OCI-LY1 (cell line): ENCODE results near the gene COL9A3.

ENCODE experiments used
- H2AFZ ChIP-seq: fragments of 200-600 bp; sonication (generic), shearing (Covaris generic); 2 replicates; pipeline ENCODE4 v1.6.0; 2014; ENCODE audit warnings: antibody characterized with exemption, mild to moderate bottlenecking, low read length
- H3F3A ChIP-seq: fragments of 200-600 bp; sonication (generic), shearing (Covaris generic); 2 replicates; pipeline ENCODE4 v1.6.0; 2014; ENCODE audit warnings: mild to moderate bottlenecking, antibody characterized with exemption, low read length, moderate library complexity; ENCODE audit not compliant: insufficient read depth
- H3K27ac ChIP-seq: fragments of 200-600 bp; sonication (generic); 2 replicates; pipeline ENCODE4 v1.5.1; 2014; ENCODE audit warnings: low read length, mixed run types, mild to moderate bottlenecking, low read depth; ENCODE audit not compliant: poor library complexity, severe bottlenecking
- H3K27me3 ChIP-seq: fragments of 200-600 bp; sonication (generic); 2 replicates; pipeline ENCODE4 v1.6.0; 2014; ENCODE audit warnings: antibody characterized with exemption, mild to moderate bottlenecking, low read length, moderate library complexity; ENCODE audit not compliant: insufficient read depth
- H3K36me3 ChIP-seq: fragments of 200-600 bp; sonication (generic); 2 replicates; pipeline ENCODE4 v1.6.1; 2014; ENCODE audit warnings: mild to moderate bottlenecking, antibody characterized with exemption, low read length, moderate library complexity, mixed read lengths; ENCODE audit not compliant: insufficient read depth
- H3K4me1 ChIP-seq: fragments of 200-600 bp; sonication (generic); 2 replicates; pipeline ENCODE4 v1.5.1; 2014; ENCODE audit warnings: mild to moderate bottlenecking, low read length, moderate library complexity; ENCODE audit not compliant: insufficient read depth, severe bottlenecking
- H3K4me2 ChIP-seq: fragments of 200-600 bp; sonication (generic), shearing (Covaris generic); 2 replicates; pipeline ENCODE4 v1.6.1; 2014; ENCODE audit warnings: low read length
- H3K4me3 ChIP-seq: fragments of 200-600 bp; sonication (generic); 2 replicates; pipeline ENCODE4 v1.5.1; 2014; ENCODE audit warnings: low read length, low read depth, mild to moderate bottlenecking, mixed read lengths; ENCODE audit not compliant: poor library complexity, severe bottlenecking
- H3K79me2 ChIP-seq: fragments of 200-600 bp; shearing (Covaris generic); 2 replicates; pipeline ENCODE4 v1.6.1; 2016; ENCODE audit warnings: mixed run types, low read length, mixed read lengths; ENCODE audit not compliant: insufficient read depth
- H3K9ac ChIP-seq: fragments of 200-600 bp; sonication (generic), shearing (Covaris generic); 2 replicates; pipeline ENCODE4 v1.6.1; 2014; ENCODE audit warnings: mild to moderate bottlenecking, low read length, mixed read lengths
- H3K9me2 ChIP-seq: fragments of 200-600 bp; sonication (generic), shearing (Covaris generic); 2 replicates; pipeline ENCODE4 v1.6.1; 2014; ENCODE audit warnings: low read depth, mild to moderate bottlenecking, low read length, mixed read lengths
- H3K9me3 ChIP-seq: fragments of 200-600 bp; shearing (Covaris generic); 2 replicates; pipeline ENCODE4 v1.6.1; 2014; ENCODE audit warnings: low read length, mixed read lengths
- H4K20me1 ChIP-seq: fragments of 200-600 bp; sonication (generic), shearing (Covaris generic); 2 replicates; pipeline ENCODE4 v1.6.0; 2016; ENCODE audit warnings: mild to moderate bottlenecking, low read length; ENCODE audit not compliant: insufficient read depth
- CTCF ChIP-seq: fragments of 200-600 bp; sonication (generic), shearing (Covaris generic); IDR thresholded peaks from 2 replicates; pipeline ENCODE4 v1.5.1; 2017; ENCODE audit warnings: mild to moderate bottlenecking, antibody characterized with exemption, low read length, moderate library complexity, mixed read lengths
- EZH2 ChIP-seq: fragments of 200-600 bp; sonication (generic), shearing (Covaris generic); IDR thresholded peaks from 2 replicates; pipeline ENCODE4 v1.8.0; 2017; ENCODE audit warnings: borderline replicate concordance, mixed run types, mild to moderate bottlenecking, antibody characterized with exemption, low read length, moderate library complexity, mixed read lengths

COL9A3 gene

GRCh38 chr20:62772990-62773844 lies 43.6 kb upstream of the COL9A3 start:
- Histone ChIP-seq H3K9me3 (no peaks in the 10 kb centered on the region), H3K4me1 (peaks cover 8% of the 10 kb centered on the region), H3K36me3 (no peaks in the 10 kb centered on the region), H3F3A (no peaks in the 10 kb centered on the region), H3K9me2 (no peaks in the 10 kb centered on the region), H3K79me2 (no peaks in the 10 kb centered on the region), H3K4me2 (no peak overlapping the region), H4K20me1 (no peaks in the 10 kb centered on the region), H2AFZ (no peak overlapping the region), H3K27me3 (peaks cover 7% of the 10 kb centered on the region; the same call in 1 of the 2 replicates), H3K4me3 (no peak overlapping the region), H3K27ac (no peak overlapping the region), H3K9ac (no peak overlapping the region)
- TF ChIP-seq EZH2 (no peak), CTCF (no peak)

- Histone ChIP-seq H3K27me3 (peaks cover 7% of the 10 kb centered on the region; the same call in 1 of the 2 replicates), H3K79me2 (no peaks in the 10 kb centered on the region), H3K9me3 (no peaks in the 10 kb centered on the region), H4K20me1 (no peaks in the 10 kb centered on the region), H3F3A (no peaks in the 10 kb centered on the region), H3K4me1 (peaks cover 8% of the 10 kb centered on the region), H3K4me2 (no peak overlapping the region), H3K4me3 (no peak overlapping the region), H3K9ac (no peak overlapping the region), H3K36me3 (no peaks in the 10 kb centered on the region), H2AFZ (no peak overlapping the region), H3K9me2 (no peaks in the 10 kb centered on the region), H3K27ac (no peak overlapping the region)
- no peak for TF ChIP-seq EZH2
- no peak for TF ChIP-seq CTCF
Measured at GRCh38 chr20:62773845-62774714, 42.8 kb upstream of the COL9A3 start.

GRCh38 chr20:62774762-62775161 lies 42.1 kb upstream of the COL9A3 start:
- no peak overlapping the region for H3K27ac ChIP-seq

More at GRCh38 chr20:62774762-62775161, 42.1 kb upstream of the COL9A3 start:
- H4K20me1 ChIP-seq = no peaks in the 10 kb centered on the region
- H3K36me3 ChIP-seq = no peaks in the 10 kb centered on the region
- peaks cover 3% of the 10 kb centered on the region; the same call in 1 of the 2 replicates for H3K27me3 ChIP-seq
- H3K4me1 ChIP-seq = peaks cover 8% of the 10 kb centered on the region
- no peaks in the 10 kb centered on the region for H3K79me2 ChIP-seq
- no peak overlapping the region for H3K4me2 ChIP-seq
- TF ChIP-seq CTCF (no peak), EZH2 (no peak)
- no peaks in the 10 kb centered on the region for H3K9me2 ChIP-seq
- H3K4me3 ChIP-seq = no peak overlapping the region
- no peak overlapping the region for H2AFZ ChIP-seq
- no peaks in the 10 kb centered on the region for H3F3A ChIP-seq
- H3K9me3 ChIP-seq = no peaks in the 10 kb centered on the region
- no peak overlapping the region for H3K9ac ChIP-seq
